Suprapubic skin (tissue), 4 donors: Measurements from ENCODE around the gene EMC6. TPM values are rescaled to one million over a fixed set of nuclear protein-coding genes. Genes with fewer than 3 reads are reported as not detected.
A peak's percentile ranks its signal among the peaks of the same experiment; 100 is the strongest.

Experiments used
- DNase-seq, 2 donors: peaks; one replicate each; pipeline ENCODE4 v3.0.0-alpha.2; 2019; ENCODE audit warnings: low spot score in 2 of 2
- H3K27ac ChIP-seq: fragments of 200-600 bp; sonication (generic); one replicate; pipeline ENCODE4 v1.5.1; 2019
- H3K27me3 ChIP-seq: fragments of 200-600 bp; sonication (generic); one replicate; pipeline ENCODE4 v1.5.1; 2019
- H3K36me3 ChIP-seq: fragments of 200-600 bp; sonication (generic); one replicate; pipeline ENCODE4 v1.5.1; 2019
- H3K4me1 ChIP-seq: fragments of 200-600 bp; sonication (generic); one replicate; pipeline ENCODE4 v1.5.1; 2019
- H3K4me3 ChIP-seq: fragments of 200-600 bp; sonication (generic); one replicate; pipeline ENCODE4 v1.5.1; 2019; ENCODE audit warnings: mild to moderate bottlenecking
- H3K9me3 ChIP-seq: fragments of 200-600 bp; sonication (generic); one replicate; pipeline ENCODE4 v1.5.1; 2019
- EP300 ChIP-seq: sonication (generic); formaldehyde crosslinking; IDR thresholded peaks from one replicate; pipeline ENCODE4 v1.6.1; 2017; ENCODE audit warnings: antibody characterized with exemption
- POLR2A ChIP-seq, 2 donors: fragments of 450-650 bp; IDR thresholded peaks; one replicate each; pipeline ENCODE4 v1.6.1; 2017; ENCODE audit warnings: antibody characterized with exemption in 2 of 2, mild to moderate bottlenecking in 2 of 2, moderate library complexity in 2 of 2
- POLR2AphosphoS5 ChIP-seq, 3 donors: sonication (generic); formaldehyde crosslinking; IDR thresholded peaks; one replicate each; pipeline ENCODE4 v1.6.1; 2017; ENCODE audit warnings: antibody characterized with exemption in 3 of 3
- WGBS: methylation state at CpG from one replicate; pipeline ENCODE4 v1.1.5; 2018; 5-methylcytosine and 5-hydroxymethylcytosine counted together
- total RNA-seq, 4 donors: library from RNA; depleted of rRNA; stranded (reverse); fragments of >200 nt; gene quantifications; one replicate each; pipeline ENCODE4 v1.1.0, GENCODE V29; 2016
- TF ChIP-seq, protein P1 (sequence below), 2 donors: fragments of 200-600 bp in 1 of 2; fragments of 450-650 bp in 1 of 2; sonication (generic) in 1 of 2; IDR thresholded peaks; one replicate each; pipeline ENCODE4 v1.5.1; 2016 to 2019; ENCODE audit warnings: antibody characterized with exemption in 2 of 2, mild to moderate bottlenecking in 1 of 2, moderate library complexity in 1 of 2

The EMC6 gene
- total RNA-seq, 4 donors from 2014 or later = 3.3 to 17.6 (median 10.4) TPM

DNA sequence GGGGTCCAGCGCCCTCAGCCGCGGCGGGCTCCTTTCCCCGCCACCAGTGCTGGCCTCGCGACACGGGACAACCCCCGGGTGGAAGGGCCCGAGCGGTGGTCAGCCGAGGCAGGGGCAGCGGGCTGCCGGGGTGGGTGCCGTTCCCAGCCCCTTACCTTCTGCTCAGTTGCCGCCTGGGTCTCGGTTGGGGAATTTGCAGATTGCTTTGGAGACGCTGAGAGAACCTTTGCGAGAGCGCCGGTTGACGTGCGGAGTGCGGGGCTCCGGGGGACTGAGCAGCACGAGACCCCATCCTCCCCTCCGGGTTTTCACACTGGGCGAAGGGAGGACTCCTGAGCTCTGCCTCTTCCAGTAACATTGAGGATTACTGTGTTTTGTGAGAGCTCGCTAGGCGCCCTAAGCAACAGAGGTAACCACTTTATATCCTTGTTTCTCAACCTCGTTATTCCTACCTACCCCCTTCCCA lies 31.7 kb upstream of the EMC6 start:
- H3K4me1 ChIP-seq = peaks cover 31% of the 10 kb centered on the region
- H3K4me3 ChIP-seq = peak overlapping the region; percentile 75
- H3K27ac ChIP-seq = peak overlapping the region; percentile 99
- no peak for TF ChIP-seq EP300
- TF ChIP-seq POLR2A (IDR thresholded peaks at IDR 0.05) = no peak
- TF ChIP-seq, protein P1, sequence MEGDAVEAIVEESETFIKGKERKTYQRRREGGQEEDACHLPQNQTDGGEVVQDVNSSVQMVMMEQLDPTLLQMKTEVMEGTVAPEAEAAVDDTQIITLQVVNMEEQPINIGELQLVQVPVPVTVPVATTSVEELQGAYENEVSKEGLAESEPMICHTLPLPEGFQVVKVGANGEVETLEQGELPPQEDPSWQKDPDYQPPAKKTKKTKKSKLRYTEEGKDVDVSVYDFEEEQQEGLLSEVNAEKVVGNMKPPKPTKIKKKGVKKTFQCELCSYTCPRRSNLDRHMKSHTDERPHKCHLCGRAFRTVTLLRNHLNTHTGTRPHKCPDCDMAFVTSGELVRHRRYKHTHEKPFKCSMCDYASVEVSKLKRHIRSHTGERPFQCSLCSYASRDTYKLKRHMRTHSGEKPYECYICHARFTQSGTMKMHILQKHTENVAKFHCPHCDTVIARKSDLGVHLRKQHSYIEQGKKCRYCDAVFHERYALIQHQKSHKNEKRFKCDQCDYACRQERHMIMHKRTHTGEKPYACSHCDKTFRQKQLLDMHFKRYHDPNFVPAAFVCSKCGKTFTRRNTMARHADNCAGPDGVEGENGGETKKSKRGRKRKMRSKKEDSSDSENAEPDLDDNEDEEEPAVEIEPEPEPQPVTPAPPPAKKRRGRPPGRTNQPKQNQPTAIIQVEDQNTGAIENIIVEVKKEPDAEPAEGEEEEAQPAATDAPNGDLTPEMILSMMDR (IDR thresholded peaks at IDR 0.05) = no peak
- TF ChIP-seq POLR2AphosphoS5 (IDR thresholded peaks at IDR 0.05) = no peak
- no peaks in the 10 kb centered on the region for H3K27me3 ChIP-seq
- DNase-seq = no peak
- WGBS = under 1% methylated on average over 16 of the region's 31 CpGs
- H3K36me3 ChIP-seq = peaks cover 8% of the 10 kb centered on the region
- H3K9me3 ChIP-seq = no peaks in the 10 kb centered on the region

DNA sequence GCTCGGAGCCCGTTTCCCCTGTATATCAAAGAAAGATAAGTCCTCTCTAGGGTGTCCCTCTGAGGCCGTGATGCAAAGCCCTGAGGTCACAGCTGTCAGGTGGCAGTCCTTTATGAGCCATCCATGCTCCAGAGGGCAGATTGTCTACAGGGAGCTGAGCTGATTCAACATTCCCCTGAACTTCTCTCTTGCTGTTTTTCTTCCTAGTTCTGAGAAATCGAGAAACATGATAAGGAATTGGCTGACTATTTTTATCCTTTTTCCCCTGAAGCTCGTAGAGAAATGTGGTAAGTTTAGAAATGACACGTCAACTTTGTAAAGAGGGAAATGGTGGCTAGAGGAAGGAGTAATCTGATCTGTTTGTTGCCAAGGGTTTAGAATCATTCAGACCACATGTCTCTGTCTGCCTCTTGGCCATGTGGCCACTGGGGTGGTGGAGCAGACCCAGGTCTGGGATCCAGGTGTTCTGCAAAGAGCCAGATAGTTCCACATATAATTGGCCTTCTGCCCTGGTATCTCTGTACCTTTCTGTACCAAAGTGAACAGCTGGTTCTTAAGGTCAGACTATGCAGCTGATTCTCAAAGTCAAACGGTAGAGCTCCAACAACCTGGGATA lies 28.5 kb upstream of the EMC6 start:
- TF ChIP-seq POLR2AphosphoS5 (IDR thresholded peaks at IDR 0.05) (no peak), POLR2A (IDR thresholded peaks at IDR 0.05) (no peak), EP300 (no peak)
- TF ChIP-seq, protein P1 (IDR thresholded peaks at IDR 0.05) = no peak
- Histone ChIP-seq H3K27ac (no peak overlapping the region), H3K9me3 (no peaks in the 10 kb centered on the region), H3K36me3 (peaks cover 21% of the 10 kb centered on the region), H3K4me1 (peaks cover 16% of the 10 kb centered on the region), H3K4me3 (no peak overlapping the region), H3K27me3 (no peaks in the 10 kb centered on the region)
- DNase-seq = no peak
- WGBS = 64% methylated on average over 7 of the region's 7 CpGs

DNA sequence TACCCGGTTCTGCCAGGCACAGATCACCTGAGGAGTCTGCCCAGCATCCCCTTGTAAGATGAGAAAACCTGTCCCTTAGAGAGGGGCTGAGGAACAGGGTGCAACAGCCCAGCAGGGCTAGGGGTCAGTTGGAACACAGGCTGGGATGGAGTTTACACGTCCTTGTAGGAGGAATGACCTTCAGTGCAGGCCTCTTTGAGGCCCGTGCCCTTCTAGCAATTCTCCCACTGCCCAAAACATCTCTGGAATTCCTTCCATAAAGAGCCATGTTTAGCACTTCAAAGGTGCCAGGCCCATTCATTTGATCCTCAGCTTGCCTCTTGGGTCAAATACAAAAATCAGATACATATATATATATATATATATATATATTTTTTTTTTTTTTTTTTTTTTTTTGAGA lies 27.6 kb upstream of the EMC6 start:
- Histone ChIP-seq H3K4me1 (peaks cover 11% of the 10 kb centered on the region), H3K9me3 (no peaks in the 10 kb centered on the region), H3K4me3 (no peak overlapping the region), H3K27me3 (no peaks in the 10 kb centered on the region), H3K27ac (no peak overlapping the region), H3K36me3 (peaks cover 24% of the 10 kb centered on the region)
- WGBS = 77% methylated on average over 3 of the region's 3 CpGs
- no peak for DNase-seq
- TF ChIP-seq, protein P1 (IDR thresholded peaks at IDR 0.05) = no peak
- no peak for TF ChIP-seq EP300
- no peak for TF ChIP-seq POLR2A (IDR thresholded peaks at IDR 0.05)
- no peak for TF ChIP-seq POLR2AphosphoS5 (IDR thresholded peaks at IDR 0.05)

DNA sequence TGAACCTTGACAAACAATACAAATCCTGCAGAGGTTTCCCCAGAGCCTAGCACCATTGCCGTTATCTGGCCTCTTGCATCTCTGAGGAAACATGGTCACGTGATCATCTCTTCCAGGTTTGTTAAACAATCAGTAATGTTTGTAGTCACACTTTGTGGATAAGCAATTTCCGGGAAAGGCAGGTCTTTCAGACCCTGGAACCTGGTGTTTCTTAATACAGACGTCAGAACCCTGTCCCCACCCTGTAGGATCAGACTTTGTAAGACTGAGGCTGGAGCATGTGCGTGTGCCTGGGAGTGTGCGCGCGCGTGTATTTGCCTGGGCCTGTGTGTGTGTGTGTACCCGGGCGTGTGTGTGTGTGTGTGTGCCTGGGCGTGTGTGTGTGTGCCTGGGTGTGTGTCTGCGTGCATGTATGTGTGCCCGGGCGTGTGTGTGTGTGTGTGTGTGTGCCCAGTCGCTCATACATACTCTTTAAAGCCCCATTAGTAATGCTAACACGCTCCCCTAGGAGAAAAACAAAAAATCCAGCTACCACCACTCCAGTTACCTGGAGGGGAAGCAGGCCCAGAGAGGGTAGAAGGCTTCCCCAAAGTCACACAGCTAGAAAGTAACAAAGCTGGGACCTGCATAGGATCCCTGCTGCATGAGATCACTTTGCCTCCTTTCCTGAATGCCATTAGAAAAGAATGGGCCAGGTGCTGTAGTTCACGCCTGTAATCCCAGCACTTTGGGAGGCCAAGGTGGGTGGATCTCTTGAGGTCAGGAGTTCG lies 26.7 kb upstream of the EMC6 start:
- 86% methylated on average over 13 of the region's 19 CpGs for WGBS
- TF ChIP-seq EP300 (no peak), POLR2AphosphoS5 (IDR thresholded peaks at IDR 0.05) (no peak), POLR2A (IDR thresholded peaks at IDR 0.05) (no peak)
- TF ChIP-seq, protein P1 (IDR thresholded peaks at IDR 0.05) = no peak
- H3K27ac ChIP-seq = no peak overlapping the region
- H3K9me3 ChIP-seq = no peaks in the 10 kb centered on the region
- no peak overlapping the region for H3K4me3 ChIP-seq
- no peak for DNase-seq
- H3K27me3 ChIP-seq = no peaks in the 10 kb centered on the region
- H3K4me1 ChIP-seq = peaks cover 10% of the 10 kb centered on the region
- H3K36me3 ChIP-seq = peaks cover 31% of the 10 kb centered on the region

DNA sequence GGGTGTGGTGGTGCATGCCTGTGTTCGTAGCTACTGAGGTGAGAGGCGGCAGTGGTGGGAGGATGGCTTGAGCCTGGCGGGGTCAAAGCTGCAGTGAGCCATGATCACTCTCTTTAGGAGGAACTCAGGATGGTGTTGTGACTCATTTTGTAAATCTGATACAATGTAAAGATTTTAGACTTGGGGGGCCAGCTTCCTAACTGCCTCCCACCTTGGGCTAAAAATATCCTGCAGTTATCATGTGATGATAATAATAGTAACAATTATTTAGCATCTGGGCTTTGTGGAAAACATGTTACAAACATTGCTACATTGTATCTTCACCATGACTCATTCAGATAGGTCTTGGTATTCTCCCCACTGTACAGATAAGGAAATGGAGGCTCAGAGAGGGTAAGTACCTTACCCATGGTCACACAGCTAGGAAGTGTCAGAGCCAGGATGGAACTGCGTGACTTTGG lies 24.7 kb upstream of the EMC6 start:
- TF ChIP-seq POLR2A (IDR thresholded peaks at IDR 0.05) (no peak), EP300 (no peak), POLR2AphosphoS5 (IDR thresholded peaks at IDR 0.05) (no peak)
- TF ChIP-seq, protein P1 (IDR thresholded peaks at IDR 0.05) = no peak
- peaks cover 8% of the 10 kb centered on the region for H3K4me1 ChIP-seq
- no peaks in the 10 kb centered on the region for H3K9me3 ChIP-seq
- no peak overlapping the region for H3K27ac ChIP-seq
- 87% methylated on average over 4 of the region's 4 CpGs for WGBS
- H3K4me3 ChIP-seq = no peak overlapping the region
- no peaks in the 10 kb centered on the region for H3K27me3 ChIP-seq
- H3K36me3 ChIP-seq = peaks cover 33% of the 10 kb centered on the region
- DNase-seq = no peak
